Measurements from ENCODE around the gene PHF12.

DNA sequence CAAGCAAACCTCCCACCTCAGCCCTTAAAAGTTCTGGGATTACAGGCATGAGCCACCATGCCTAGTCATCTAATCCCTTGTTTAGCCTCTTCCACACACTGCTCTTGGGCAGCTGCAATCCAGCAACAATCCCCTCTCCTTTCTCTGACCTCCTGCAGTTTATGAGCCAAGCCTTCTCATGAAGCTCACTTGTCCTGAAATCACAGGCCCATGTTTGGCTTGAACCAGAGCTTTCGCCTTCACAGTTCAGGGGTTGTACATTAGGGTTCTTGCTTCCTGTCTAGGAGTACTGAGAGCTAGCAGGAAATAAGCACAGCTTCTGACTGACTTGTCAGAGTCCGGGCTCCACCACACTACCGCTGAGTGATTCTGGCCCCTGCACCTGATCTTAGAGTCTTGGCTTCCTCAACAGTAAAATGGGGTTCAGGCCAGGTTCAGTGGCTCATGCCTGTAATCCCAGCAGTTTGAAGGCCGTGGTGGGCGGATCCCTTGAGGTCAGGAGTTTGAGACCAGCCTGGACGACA lies 80.2 kb downstream of the PHF12 start:
- TF ChIP-seq, protein P1, sequence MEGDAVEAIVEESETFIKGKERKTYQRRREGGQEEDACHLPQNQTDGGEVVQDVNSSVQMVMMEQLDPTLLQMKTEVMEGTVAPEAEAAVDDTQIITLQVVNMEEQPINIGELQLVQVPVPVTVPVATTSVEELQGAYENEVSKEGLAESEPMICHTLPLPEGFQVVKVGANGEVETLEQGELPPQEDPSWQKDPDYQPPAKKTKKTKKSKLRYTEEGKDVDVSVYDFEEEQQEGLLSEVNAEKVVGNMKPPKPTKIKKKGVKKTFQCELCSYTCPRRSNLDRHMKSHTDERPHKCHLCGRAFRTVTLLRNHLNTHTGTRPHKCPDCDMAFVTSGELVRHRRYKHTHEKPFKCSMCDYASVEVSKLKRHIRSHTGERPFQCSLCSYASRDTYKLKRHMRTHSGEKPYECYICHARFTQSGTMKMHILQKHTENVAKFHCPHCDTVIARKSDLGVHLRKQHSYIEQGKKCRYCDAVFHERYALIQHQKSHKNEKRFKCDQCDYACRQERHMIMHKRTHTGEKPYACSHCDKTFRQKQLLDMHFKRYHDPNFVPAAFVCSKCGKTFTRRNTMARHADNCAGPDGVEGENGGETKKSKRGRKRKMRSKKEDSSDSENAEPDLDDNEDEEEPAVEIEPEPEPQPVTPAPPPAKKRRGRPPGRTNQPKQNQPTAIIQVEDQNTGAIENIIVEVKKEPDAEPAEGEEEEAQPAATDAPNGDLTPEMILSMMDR (IDR thresholded peaks at IDR 0.05) = no peak
- no peak for TF ChIP-seq POLR2AphosphoS5 (IDR thresholded peaks at IDR 0.05; ENCODE audit: low read depth, low read length)
